Activated T-cell treated with anti-CD3 and anti-CD28 coated beads, Interleukin-2, amount 50 U/mL, for 4 hours (primary cell): ENCODE data around the gene CSDE1. TPM values are rescaled to one million over a fixed set of nuclear protein-coding genes. Genes with fewer than 3 reads are reported as not detected.

ENCODE experiments used
- ATAC-seq, 2 donors: fragments of 200-7000 bp; cut with Tn5 transposase; one replicate each; pipeline ENCODE4 v1.10.0; 2021
- DNase-seq: peaks from one replicate; pipeline ENCODE4 v3.0.0-alpha.2; 2020
- H3K27me3 Mint-ChIP-seq: one replicate; pipeline ENCODE4 v1.8.0; 2021; ENCODE audit warnings: low read depth, mixed read lengths
- H3K36me3 Mint-ChIP-seq: one replicate; pipeline ENCODE4 v1.8.0; 2022; ENCODE audit warnings: mixed read lengths; ENCODE audit not compliant: insufficient read depth
- H3K4me1 Mint-ChIP-seq: one replicate; pipeline ENCODE4 v1.8.0; 2021; ENCODE audit warnings: low read depth, mixed read lengths
- H3K4me3 Mint-ChIP-seq: one replicate; pipeline ENCODE4 v1.8.0; 2021; ENCODE audit warnings: mild to moderate bottlenecking, moderate library complexity, mixed read lengths
- H3K9me3 Mint-ChIP-seq: one replicate; pipeline ENCODE4 v1.8.0; 2021; ENCODE audit warnings: mixed read lengths
- total RNA-seq, 3 donors: library from RNA; stranded (reverse); gene quantifications; one replicate each; pipeline ENCODE4 v1.2.1, GENCODE V29; 2021

The CSDE1 gene
- total RNA-seq, 3 donors from 2014 or later: 460 to 486 (median 469) TPM

- Mint-ChIP-seq H3K4me3 (no peak overlapping the region), H3K4me1 (no peaks in the 10 kb centered on the region), H3K27me3 (peaks cover 5% of the 10 kb centered on the region), H3K9me3 (no peaks in the 10 kb centered on the region), H3K36me3 (peaks cover 7% of the 10 kb centered on the region)
- no peak for DNase-seq
- no peak for ATAC-seq
Measured at GRCh38 chr1:114701931-114702330, 55.9 kb downstream of the CSDE1 start.

DNA sequence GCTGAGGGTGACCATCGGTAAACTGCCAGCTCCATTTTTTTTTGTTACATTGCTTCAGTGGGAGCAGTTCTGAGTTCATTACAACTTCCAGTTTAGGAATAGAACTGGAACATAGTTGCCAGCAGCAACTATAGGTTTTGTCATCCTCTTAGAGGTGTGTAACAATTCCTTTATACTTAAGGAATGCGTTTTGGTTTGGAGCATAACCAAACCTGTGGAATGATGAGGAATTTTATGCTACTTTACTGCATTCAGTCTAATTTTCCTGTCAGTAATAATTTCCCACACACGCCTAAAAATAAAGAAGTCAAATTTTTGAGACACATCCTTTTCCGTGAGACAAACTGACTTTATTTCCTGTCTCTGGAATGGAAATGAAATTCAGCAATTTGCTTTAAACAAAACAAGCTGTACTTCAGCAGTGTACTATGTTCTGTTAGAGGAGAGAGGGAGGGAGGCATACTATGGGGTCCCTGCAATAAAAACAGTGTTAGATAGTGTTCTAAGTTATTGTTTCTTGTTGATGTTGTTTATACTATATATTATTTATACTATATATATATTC lies 57.7 kb downstream of the CSDE1 start:
- Mint-ChIP-seq H3K4me1 (no peaks in the 10 kb centered on the region), H3K36me3 (peaks cover 6% of the 10 kb centered on the region), H3K9me3 (no peaks in the 10 kb centered on the region), H3K4me3 (no peak overlapping the region), H3K27me3 (peaks cover 7% of the 10 kb centered on the region)
- no peak for DNase-seq
- ATAC-seq: no peak

GRCh38 chr1:114696810-114697209 lies 61.0 kb downstream of the CSDE1 start:
- DNase-seq: no peak
- Mint-ChIP-seq H3K36me3 (no peaks in the 10 kb centered on the region), H3K4me1 (no peaks in the 10 kb centered on the region), H3K4me3 (no peak overlapping the region), H3K9me3 (no peaks in the 10 kb centered on the region), H3K27me3 (peaks cover 11% of the 10 kb centered on the region)
- ATAC-seq: no peak

GRCh38 chr1:114695430-114696058 lies 62.2 kb downstream of the CSDE1 start, which contains the start of gene AMPD1:
AMPD1 (minus strand) TSS chr1:114695546; CDS start chr1:114695471, 75 bp downstream.
- Mint-ChIP-seq H3K4me1 (no peaks in the 10 kb centered on the region), H3K9me3 (no peaks in the 10 kb centered on the region), H3K36me3 (no peaks in the 10 kb centered on the region), H3K27me3 (peaks cover 14% of the 10 kb centered on the region), H3K4me3 (no peak within 1 kb of the TSS)
- DNase-seq (no peak), ATAC-seq (no peak)

DNA sequence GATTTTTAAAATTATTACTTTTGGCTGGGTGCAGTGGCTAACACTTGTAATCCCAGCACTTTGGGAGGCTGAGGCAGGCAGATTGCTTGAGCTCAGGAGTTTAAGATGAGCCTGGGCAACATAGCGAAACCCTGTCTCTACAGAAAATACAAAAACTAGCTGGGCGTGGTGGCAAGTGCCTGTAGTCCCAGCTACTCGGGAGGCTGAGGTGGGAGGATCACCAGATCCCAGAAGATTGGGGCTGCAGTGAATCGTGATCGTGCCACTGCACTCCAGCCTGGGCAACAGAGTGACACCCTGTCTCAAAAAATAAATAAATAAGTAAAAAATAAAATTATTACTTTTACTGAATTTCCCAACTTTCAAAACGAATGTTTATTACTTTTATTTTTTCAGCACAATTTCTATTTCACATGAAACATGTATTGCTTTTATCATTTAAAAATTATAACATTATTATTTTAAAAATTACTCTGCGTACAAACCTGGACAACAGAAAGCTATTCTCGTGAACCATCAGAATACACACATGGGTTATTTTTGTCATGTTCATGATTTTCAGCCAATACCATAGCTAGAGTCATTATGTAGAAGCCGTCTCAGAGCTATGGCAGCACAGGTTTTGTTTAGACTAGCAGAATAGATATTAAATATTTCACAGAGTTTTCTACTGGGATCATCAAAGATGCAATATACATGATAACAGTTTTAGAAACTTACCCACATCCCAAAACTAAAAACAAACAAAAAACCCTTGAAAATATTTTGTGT lies 63.1 kb downstream of the CSDE1 start:
- DNase-seq: no peak
- no peak for ATAC-seq
- Mint-ChIP-seq H3K4me3 (no peak overlapping the region), H3K4me1 (no peaks in the 10 kb centered on the region), H3K9me3 (no peaks in the 10 kb centered on the region), H3K36me3 (no peaks in the 10 kb centered on the region), H3K27me3 (peaks cover 15% of the 10 kb centered on the region)

DNA sequence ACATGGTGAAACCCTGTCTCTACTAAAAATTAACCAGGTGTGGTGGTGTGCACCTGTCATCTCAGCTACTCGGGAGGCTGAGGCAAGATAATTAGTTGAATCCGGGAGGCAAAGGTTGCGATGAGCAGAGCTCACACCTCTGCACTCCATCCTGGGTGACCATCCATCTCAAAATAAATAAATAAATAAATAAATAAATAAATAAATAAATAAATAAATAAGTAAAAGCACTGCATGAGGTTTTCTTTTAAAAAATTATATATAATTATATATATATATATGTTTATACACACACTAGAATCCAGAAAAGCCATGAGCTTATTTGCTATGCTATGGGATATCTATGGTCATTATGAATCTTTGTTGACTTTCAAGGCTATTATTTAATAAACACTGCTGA lies 64.8 kb downstream of the CSDE1 start:
- ATAC-seq (no peak), DNase-seq (no peak)
- Mint-ChIP-seq H3K9me3 (no peaks in the 10 kb centered on the region), H3K36me3 (no peaks in the 10 kb centered on the region), H3K27me3 (peaks cover 23% of the 10 kb centered on the region), H3K4me1 (no peaks in the 10 kb centered on the region), H3K4me3 (no peak overlapping the region)

DNA sequence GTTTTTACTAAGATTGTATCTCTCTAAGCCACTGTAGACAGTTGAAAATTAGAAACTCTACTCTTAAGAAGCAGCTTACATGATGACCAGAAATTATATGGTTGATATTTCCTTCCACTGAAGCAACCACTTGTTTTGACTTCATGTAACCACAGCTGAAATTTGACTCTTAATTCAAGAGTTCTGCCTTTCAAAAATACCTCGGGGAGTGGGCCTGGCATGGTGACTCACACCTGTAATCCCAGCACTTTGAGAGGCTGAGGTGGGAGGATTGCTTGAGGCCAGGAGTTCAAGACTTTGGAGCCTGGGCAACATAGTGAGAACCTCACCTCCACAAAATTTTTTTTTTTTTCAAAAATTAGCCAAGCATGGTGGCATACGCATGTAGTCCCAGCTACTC lies 66.7 kb downstream of the CSDE1 start:
- DNase-seq (no peak), ATAC-seq (no peak)
- H3K4me1 Mint-ChIP-seq: no peaks in the 10 kb centered on the region
- peaks cover 31% of the 10 kb centered on the region for H3K27me3 Mint-ChIP-seq
- H3K9me3 Mint-ChIP-seq: no peaks in the 10 kb centered on the region
- no peak overlapping the region for H3K4me3 Mint-ChIP-seq
- no peaks in the 10 kb centered on the region for H3K36me3 Mint-ChIP-seq

DNA sequence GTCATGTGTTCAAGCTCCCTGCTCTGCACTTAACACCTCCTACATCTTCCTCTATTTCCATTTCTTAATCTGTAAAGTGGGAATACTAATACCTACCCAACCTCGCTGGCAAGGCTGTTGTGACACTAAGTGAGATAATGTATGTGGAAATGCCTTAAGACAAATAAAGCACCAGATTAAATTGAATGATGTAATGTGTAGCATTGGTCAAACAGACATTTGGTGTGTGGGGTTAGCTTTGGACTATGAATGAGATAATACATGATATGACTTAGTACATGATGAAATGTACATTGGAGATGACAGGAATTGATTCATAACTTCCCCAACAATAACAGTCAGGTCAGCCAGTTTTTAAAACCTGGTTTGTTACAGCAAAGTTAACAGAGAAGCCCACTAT lies 67.6 kb downstream of the CSDE1 start:
- no peak for DNase-seq
- H3K4me1 Mint-ChIP-seq: no peaks in the 10 kb centered on the region
- peaks cover 36% of the 10 kb centered on the region for H3K27me3 Mint-ChIP-seq
- H3K36me3 Mint-ChIP-seq: no peaks in the 10 kb centered on the region
- no peak for ATAC-seq
- H3K4me3 Mint-ChIP-seq: no peak overlapping the region
- no peaks in the 10 kb centered on the region for H3K9me3 Mint-ChIP-seq

DNA sequence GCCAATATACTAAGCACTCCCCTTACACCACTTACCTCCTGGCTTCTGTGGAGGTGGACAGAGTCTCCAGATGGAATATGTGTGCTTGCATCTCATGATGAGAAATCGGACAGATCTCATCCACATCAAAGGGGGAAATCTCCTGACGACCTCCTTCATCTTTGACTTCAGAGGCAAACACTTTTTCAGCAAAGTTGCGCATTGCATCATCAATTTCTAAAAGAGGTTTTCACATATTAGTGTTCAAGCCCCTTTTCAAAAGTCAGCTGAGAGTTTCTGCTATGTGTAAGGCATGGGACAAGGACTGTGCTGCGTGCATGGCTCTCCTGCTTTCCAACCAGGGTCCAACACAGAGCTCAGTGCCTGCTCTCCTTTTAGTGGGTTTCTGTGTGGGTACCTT lies 69.3 kb downstream of the CSDE1 start:
- Mint-ChIP-seq H3K27me3 (peaks cover 38% of the 10 kb centered on the region), H3K9me3 (no peaks in the 10 kb centered on the region), H3K4me1 (no peaks in the 10 kb centered on the region), H3K4me3 (no peak overlapping the region), H3K36me3 (no peaks in the 10 kb centered on the region)
- ATAC-seq (no peak), DNase-seq (no peak)

- Mint-ChIP-seq H3K4me3 (no peak overlapping the region), H3K9me3 (no peaks in the 10 kb centered on the region), H3K4me1 (no peaks in the 10 kb centered on the region), H3K27me3 (peaks cover 36% of the 10 kb centered on the region), H3K36me3 (no peaks in the 10 kb centered on the region)
- no peak for DNase-seq
- no peak for ATAC-seq
Measured at GRCh38 chr1:114685851-114686250, 71.9 kb downstream of the CSDE1 start.

DNA sequence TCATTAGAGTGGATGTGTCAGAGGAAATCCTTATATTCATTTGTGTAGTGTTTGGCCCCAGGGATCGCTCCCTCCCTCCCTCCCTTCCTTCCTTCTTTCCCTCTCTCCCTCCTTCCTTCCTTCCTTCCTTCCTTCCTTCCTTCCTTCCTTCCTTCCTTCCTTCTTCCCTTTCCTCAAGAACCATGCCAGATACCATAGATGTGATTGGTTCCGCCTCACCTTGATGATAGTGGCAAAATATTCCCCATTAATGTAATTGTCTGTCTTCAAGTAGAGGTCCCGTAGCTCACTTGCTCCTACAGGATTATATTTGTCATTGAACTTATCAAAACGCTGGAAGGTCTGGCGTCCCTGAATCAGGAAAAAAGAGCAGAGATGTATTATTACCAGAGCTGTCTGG lies 80.1 kb downstream of the CSDE1 start:
- Mint-ChIP-seq H3K9me3 (no peaks in the 10 kb centered on the region), H3K4me3 (no peak overlapping the region), H3K27me3 (peaks cover 17% of the 10 kb centered on the region), H3K4me1 (no peaks in the 10 kb centered on the region), H3K36me3 (no peaks in the 10 kb centered on the region)
- ATAC-seq (no peak), DNase-seq (no peak)

DNA sequence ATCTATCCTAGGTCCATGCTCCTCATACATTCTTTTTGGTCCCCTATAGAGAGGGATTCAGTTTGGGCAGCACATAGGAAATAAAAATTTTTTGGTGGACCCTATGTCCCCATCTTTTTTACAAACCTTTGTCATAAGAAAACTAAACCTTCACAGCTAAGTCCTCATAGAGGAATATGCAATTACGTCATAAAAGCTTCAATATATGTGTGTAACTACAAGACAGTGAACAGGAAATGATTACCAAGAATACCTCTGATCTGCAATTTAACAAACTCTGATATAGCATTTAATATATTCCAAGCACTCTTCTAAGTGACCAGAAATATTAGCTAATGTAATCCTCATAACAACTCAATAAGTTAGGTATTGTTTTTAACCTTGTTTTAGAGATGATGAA lies 81.7 kb downstream of the CSDE1 start:
- Mint-ChIP-seq H3K9me3 (no peaks in the 10 kb centered on the region), H3K27me3 (peaks cover 17% of the 10 kb centered on the region), H3K4me3 (no peak overlapping the region), H3K4me1 (no peaks in the 10 kb centered on the region), H3K36me3 (no peaks in the 10 kb centered on the region)
- ATAC-seq: no peak
- DNase-seq: no peak

DNA sequence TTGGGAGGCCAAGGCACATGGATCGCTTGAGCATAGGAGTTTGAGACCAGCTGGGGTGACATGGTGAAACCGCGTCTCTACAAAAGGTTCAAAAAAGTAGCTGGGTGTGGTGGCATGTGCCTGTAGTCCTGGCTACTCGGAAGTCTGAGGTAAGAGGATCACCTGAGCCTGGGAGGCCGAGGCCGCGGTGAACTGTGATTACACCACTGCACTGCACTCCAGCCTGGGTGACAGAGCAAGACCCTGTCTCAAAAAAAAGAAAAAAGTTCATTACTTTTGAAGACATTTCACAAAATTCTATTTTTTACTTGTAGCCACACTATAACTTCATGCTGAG lies 85.9 kb downstream of the CSDE1 start:
- Mint-ChIP-seq H3K4me1 (peaks cover 9% of the 10 kb centered on the region), H3K27me3 (peaks cover 11% of the 10 kb centered on the region), H3K4me3 (no peak overlapping the region), H3K36me3 (no peaks in the 10 kb centered on the region), H3K9me3 (no peaks in the 10 kb centered on the region)
- ATAC-seq (no peak), DNase-seq (no peak)

DNA sequence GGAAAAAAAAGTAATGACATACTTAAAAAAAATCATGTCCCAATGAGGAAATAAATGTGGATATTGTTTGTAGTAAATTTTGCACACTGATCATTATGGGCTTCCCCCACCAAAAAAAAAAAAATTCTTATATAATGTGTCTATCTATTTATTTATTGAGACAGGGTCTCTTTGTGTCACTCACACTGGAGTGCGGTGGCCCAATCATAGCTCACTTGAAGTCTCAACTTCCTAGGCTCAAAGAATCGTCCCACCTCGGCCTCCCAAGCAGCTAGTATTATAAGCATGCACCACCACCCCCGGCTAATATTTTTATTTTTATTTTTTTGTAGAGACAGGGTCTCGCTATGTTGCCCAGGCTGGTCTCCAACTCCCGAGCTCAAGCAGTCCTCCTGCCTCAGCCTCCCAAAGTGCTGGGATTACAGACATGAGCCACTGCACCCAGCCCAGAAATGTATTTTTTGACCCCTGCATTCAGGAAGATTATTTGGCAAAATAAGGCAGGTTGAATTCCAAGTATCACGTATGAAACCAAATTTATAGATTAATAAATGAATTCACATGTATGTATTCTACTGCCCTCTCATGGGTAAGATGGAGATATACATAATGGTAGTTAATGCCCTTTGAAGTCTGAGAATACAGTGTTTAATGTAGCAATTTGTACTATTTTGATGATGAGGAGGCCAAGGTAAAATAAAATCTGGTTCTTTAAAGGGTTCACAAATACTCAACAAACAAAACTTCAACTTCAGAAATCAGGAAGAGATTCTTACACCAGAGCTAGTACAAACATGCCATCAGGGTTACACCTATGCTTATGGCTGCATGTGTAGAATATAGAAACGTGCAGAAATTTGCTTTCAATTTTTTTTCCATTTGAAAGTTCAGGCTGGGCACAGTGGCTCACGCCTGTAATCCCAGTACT lies 86.5 kb downstream of the CSDE1 start:
- no peaks in the 10 kb centered on the region for H3K36me3 Mint-ChIP-seq

More for the DNA sequence above, 86.5 kb downstream of the CSDE1 start:
- DNase-seq (no peak), ATAC-seq (no peak)
- Mint-ChIP-seq H3K4me1 (peaks cover 9% of the 10 kb centered on the region), H3K27me3 (peaks cover 15% of the 10 kb centered on the region), H3K9me3 (no peaks in the 10 kb centered on the region), H3K4me3 (peak overlapping the region; percentile 37)
